ENCODE results near the gene ZDHHC8.

Gene ZDHHC8

GRCh38 chr22:20149257-20150250, 17.9 kb downstream of the ZDHHC8 start:
- Histone ChIP-seq H3K4me3 (ENCODE audit: low read length) (no peak overlapping the region), H3K36me3 (ENCODE audit: control insufficient read depth, insufficient read depth, low read length) (no peaks in the 10 kb centered on the region), H3K4me1 (ENCODE audit: control insufficient read depth, insufficient read depth, low read length) (no peaks in the 10 kb centered on the region), H3K27me3 (ENCODE audit: control insufficient read depth, insufficient read depth, low read length) (no peaks in the 10 kb centered on the region), H3K27ac (ENCODE audit: low read depth, low read length) (no peak overlapping the region), H3K9ac (ENCODE audit: low read length) (no peak overlapping the region)

GRCh38 chr22:20150381-20151275, 19.0 kb downstream of the ZDHHC8 start, which contains the start of gene CCDC188:
TSS of gene CCDC188 (minus strand) at chr22:20151055. CDS start at chr22:20150986, 69 bp downstream.
- no peaks in the 10 kb centered on the region for H3K4me1 ChIP-seq (ENCODE audit: control insufficient read depth, insufficient read depth, low read length)
- no peak within 1 kb of the TSS for H3K4me3 ChIP-seq (ENCODE audit: low read length)
- H3K27me3 ChIP-seq (ENCODE audit: control insufficient read depth, insufficient read depth, low read length): peaks cover 3% of the 10 kb centered on the region
- H3K9ac ChIP-seq (ENCODE audit: low read length): no peak within 1 kb of the TSS
- no peaks in the 10 kb centered on the region for H3K36me3 ChIP-seq (ENCODE audit: control insufficient read depth, insufficient read depth, low read length)
- no peak within 1 kb of the TSS for H3K27ac ChIP-seq (ENCODE audit: low read depth, low read length)

GRCh38 chr22:20151276-20151588, 19.6 kb downstream of the ZDHHC8 start:
- Histone ChIP-seq H3K27me3 (ENCODE audit: control insufficient read depth, insufficient read depth, low read length) (peaks cover 3% of the 10 kb centered on the region), H3K9ac (ENCODE audit: low read length) (no peak overlapping the region), H3K27ac (ENCODE audit: low read depth, low read length) (no peak overlapping the region), H3K4me1 (ENCODE audit: control insufficient read depth, insufficient read depth, low read length) (no peaks in the 10 kb centered on the region), H3K4me3 (ENCODE audit: low read length) (no peak overlapping the region), H3K36me3 (ENCODE audit: control insufficient read depth, insufficient read depth, low read length) (no peaks in the 10 kb centered on the region)

- no peaks in the 10 kb centered on the region for H3K36me3 ChIP-seq (ENCODE audit: control insufficient read depth, insufficient read depth, low read length)
- H3K4me3 ChIP-seq (ENCODE audit: low read length): no peak overlapping the region
- H3K27ac ChIP-seq (ENCODE audit: low read depth, low read length): no peak overlapping the region
- no peaks in the 10 kb centered on the region for H3K4me1 ChIP-seq (ENCODE audit: control insufficient read depth, insufficient read depth, low read length)
- no peak overlapping the region for H3K9ac ChIP-seq (ENCODE audit: low read length)
- H3K27me3 ChIP-seq (ENCODE audit: control insufficient read depth, insufficient read depth, low read length): peaks cover 6% of the 10 kb centered on the region
These were observed 20.9 kb downstream of the ZDHHC8 start for GRCh38 chr22:20152464-20152890.

GRCh38 chr22:20153945-20154344, 22.3 kb downstream of the ZDHHC8 start:
- H3K27ac ChIP-seq (ENCODE audit: low read depth, low read length): no peak overlapping the region
- H3K27me3 ChIP-seq (ENCODE audit: control insufficient read depth, insufficient read depth, low read length): peaks cover 6% of the 10 kb centered on the region
- H3K4me1 ChIP-seq (ENCODE audit: control insufficient read depth, insufficient read depth, low read length): no peaks in the 10 kb centered on the region
- H3K9ac ChIP-seq (ENCODE audit: low read length): no peak overlapping the region
- H3K4me3 ChIP-seq (ENCODE audit: low read length): no peak overlapping the region
- no peaks in the 10 kb centered on the region for H3K36me3 ChIP-seq (ENCODE audit: control insufficient read depth, insufficient read depth, low read length)

- H3K4me3 ChIP-seq (ENCODE audit: low read length): no peak overlapping the region
These were observed 23.1 kb downstream of the ZDHHC8 start for GRCh38 chr22:20154602-20155187.

GRCh38 chr22:20155330-20156041, 23.9 kb downstream of the ZDHHC8 start:
- peaks cover 6% of the 10 kb centered on the region for H3K27me3 ChIP-seq (ENCODE audit: control insufficient read depth, insufficient read depth, low read length)
- no peaks in the 10 kb centered on the region for H3K36me3 ChIP-seq (ENCODE audit: control insufficient read depth, insufficient read depth, low read length)
- H3K9ac ChIP-seq (ENCODE audit: low read length): no peak overlapping the region
- H3K27ac ChIP-seq (ENCODE audit: low read depth, low read length): no peak overlapping the region
- no peak overlapping the region for H3K4me3 ChIP-seq (ENCODE audit: low read length)
- no peaks in the 10 kb centered on the region for H3K4me1 ChIP-seq (ENCODE audit: control insufficient read depth, insufficient read depth, low read length)

More at GRCh38 chr22:20154602-20155187, 23.1 kb downstream of the ZDHHC8 start:
- H3K4me1 ChIP-seq (ENCODE audit: control insufficient read depth, insufficient read depth, low read length): no peaks in the 10 kb centered on the region
- H3K27ac ChIP-seq (ENCODE audit: low read depth, low read length): no peak overlapping the region
- no peaks in the 10 kb centered on the region for H3K36me3 ChIP-seq (ENCODE audit: control insufficient read depth, insufficient read depth, low read length)
- H3K27me3 ChIP-seq (ENCODE audit: control insufficient read depth, insufficient read depth, low read length): peaks cover 6% of the 10 kb centered on the region
- H3K9ac ChIP-seq (ENCODE audit: low read length): no peak overlapping the region

- no peaks in the 10 kb centered on the region for H3K36me3 ChIP-seq (ENCODE audit: control insufficient read depth, insufficient read depth, low read length)
- no peak overlapping the region for H3K27ac ChIP-seq (ENCODE audit: low read depth, low read length)
- no peaks in the 10 kb centered on the region for H3K4me1 ChIP-seq (ENCODE audit: control insufficient read depth, insufficient read depth, low read length)
- H3K9ac ChIP-seq (ENCODE audit: low read length): no peak overlapping the region
- H3K27me3 ChIP-seq (ENCODE audit: control insufficient read depth, insufficient read depth, low read length): peaks cover 6% of the 10 kb centered on the region
- H3K4me3 ChIP-seq (ENCODE audit: low read length): no peak overlapping the region
These were observed 24.4 kb downstream of the ZDHHC8 start for GRCh38 chr22:20156042-20156389.

GRCh38 chr22:20156611-20157429, 25.2 kb downstream of the ZDHHC8 start:
- Histone ChIP-seq H3K9ac (ENCODE audit: low read length) (no peak overlapping the region), H3K4me1 (ENCODE audit: control insufficient read depth, insufficient read depth, low read length) (no peaks in the 10 kb centered on the region), H3K27me3 (ENCODE audit: control insufficient read depth, insufficient read depth, low read length) (peaks cover 6% of the 10 kb centered on the region), H3K36me3 (ENCODE audit: control insufficient read depth, insufficient read depth, low read length) (no peaks in the 10 kb centered on the region), H3K4me3 (ENCODE audit: low read length) (no peak overlapping the region), H3K27ac (ENCODE audit: low read depth, low read length) (no peak overlapping the region)

GRCh38 chr22:20157430-20158183, 26.0 kb downstream of the ZDHHC8 start:
- Histone ChIP-seq H3K4me1 (ENCODE audit: control insufficient read depth, insufficient read depth, low read length) (no peaks in the 10 kb centered on the region), H3K9ac (ENCODE audit: low read length) (no peak overlapping the region), H3K27me3 (ENCODE audit: control insufficient read depth, insufficient read depth, low read length) (peaks cover 6% of the 10 kb centered on the region), H3K36me3 (ENCODE audit: control insufficient read depth, insufficient read depth, low read length) (no peaks in the 10 kb centered on the region), H3K4me3 (ENCODE audit: low read length) (no peak overlapping the region), H3K27ac (ENCODE audit: low read depth, low read length) (no peak overlapping the region)
